Neural cell (in vitro differentiated cells): ENCODE measurements around the gene KNG1.

Experiments
- EZH2 ChIP-seq: fragments of 200-600, 300-800 bp; shearing (Covaris generic), sonication (generic); IDR thresholded peaks from 2 replicates; pipeline ENCODE4 v1.6.1; 2014; ENCODE audit warnings: antibody characterized with exemption, low read length, borderline replicate concordance, mild to moderate bottlenecking; ENCODE audit not compliant: insufficient read depth, poor library complexity, severe bottlenecking
- TF ChIP-seq, protein P1 (sequence below): fragments of 450-650 bp; IDR thresholded peaks from 2 replicates; pipeline ENCODE4 v1.5.1; 2014; ENCODE audit warnings: antibody characterized with exemption, mild to moderate bottlenecking, moderate library complexity; ENCODE audit not compliant: poor library complexity, severe bottlenecking

DNA sequence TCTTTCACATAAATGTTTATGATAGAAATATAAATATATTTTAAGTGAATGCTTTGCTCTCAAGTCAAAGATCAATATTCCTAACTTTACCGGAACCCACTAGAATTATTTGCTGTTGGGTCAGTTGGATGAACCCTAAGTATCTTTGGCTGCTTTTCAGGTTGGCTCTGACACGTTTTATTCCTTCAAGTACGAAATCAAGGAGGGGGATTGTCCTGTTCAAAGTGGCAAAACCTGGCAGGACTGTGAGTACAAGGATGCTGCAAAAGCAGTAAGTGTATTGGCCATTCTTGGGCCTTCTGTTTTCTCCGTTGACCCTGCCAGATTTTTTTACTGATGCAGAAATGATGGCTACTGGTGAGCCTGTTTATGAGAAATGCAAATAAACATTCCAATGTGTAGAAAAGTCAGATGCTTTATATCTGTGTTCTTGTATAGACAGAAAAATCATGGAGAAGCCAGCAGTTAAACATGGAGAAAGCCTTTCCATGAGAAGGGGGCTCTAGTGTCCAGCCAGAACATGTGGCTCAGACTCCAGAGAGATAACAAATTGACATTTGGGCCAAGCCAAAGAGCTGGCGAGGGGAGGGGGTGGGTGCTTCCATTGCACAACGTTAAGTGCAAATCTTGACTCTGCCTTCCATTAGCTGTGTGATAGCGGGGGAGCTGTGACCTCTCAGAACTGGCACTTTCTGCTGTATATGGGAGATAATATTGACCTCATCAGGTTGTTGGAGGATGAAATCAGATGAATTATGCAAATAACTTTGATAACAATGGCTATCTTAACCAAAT lies 3.0 kb downstream of the KNG1 start:
- TF ChIP-seq, protein P1, sequence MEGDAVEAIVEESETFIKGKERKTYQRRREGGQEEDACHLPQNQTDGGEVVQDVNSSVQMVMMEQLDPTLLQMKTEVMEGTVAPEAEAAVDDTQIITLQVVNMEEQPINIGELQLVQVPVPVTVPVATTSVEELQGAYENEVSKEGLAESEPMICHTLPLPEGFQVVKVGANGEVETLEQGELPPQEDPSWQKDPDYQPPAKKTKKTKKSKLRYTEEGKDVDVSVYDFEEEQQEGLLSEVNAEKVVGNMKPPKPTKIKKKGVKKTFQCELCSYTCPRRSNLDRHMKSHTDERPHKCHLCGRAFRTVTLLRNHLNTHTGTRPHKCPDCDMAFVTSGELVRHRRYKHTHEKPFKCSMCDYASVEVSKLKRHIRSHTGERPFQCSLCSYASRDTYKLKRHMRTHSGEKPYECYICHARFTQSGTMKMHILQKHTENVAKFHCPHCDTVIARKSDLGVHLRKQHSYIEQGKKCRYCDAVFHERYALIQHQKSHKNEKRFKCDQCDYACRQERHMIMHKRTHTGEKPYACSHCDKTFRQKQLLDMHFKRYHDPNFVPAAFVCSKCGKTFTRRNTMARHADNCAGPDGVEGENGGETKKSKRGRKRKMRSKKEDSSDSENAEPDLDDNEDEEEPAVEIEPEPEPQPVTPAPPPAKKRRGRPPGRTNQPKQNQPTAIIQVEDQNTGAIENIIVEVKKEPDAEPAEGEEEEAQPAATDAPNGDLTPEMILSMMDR = no peak
- no peak for TF ChIP-seq EZH2
